Esophagus (tissue), 2 donors: Measurements from ENCODE around the gene LARP6. TPM values are rescaled to one million over a fixed set of nuclear protein-coding genes. Genes with fewer than 3 reads are reported as not detected.
"Not testable (repeated sequence)": the region's sequence is repeated elsewhere in the genome, so short reads cannot be mapped to it uniquely, and the experiment has no call there.

Experiments
- H3K27ac ChIP-seq, 2 donors: one replicate each; pipeline ENCODE4 v1.5.1; 2013; ENCODE audit warnings: low read depth in 2 of 2, mild to moderate bottlenecking in 2 of 2, inconsistent platforms in 1 of 2, low read length in 1 of 2, moderate library complexity in 1 of 2
- H3K27me3 ChIP-seq, 2 donors: one replicate each; pipeline ENCODE4 v1.6.1; 2013; ENCODE audit warnings: low read length in 2 of 2, control low read depth in 1 of 2, mild to moderate bottlenecking in 1 of 2; ENCODE audit not compliant: insufficient read depth in 2 of 2, control insufficient read depth in 1 of 2
- H3K36me3 ChIP-seq, 2 donors: one replicate each; pipeline ENCODE4 v1.6.1; 2013; ENCODE audit warnings: low read length in 1 of 2; ENCODE audit not compliant: control insufficient read depth in 2 of 2, insufficient read depth in 2 of 2
- H3K4me1 ChIP-seq, 2 donors: one replicate each; pipeline ENCODE4 v1.6.1; 2013; ENCODE audit warnings: low read length in 1 of 2; ENCODE audit not compliant: control insufficient read depth in 2 of 2, insufficient read depth in 2 of 2
- H3K4me3 ChIP-seq, 2 donors: one replicate each; pipeline ENCODE4 v1.5.1; 2013; ENCODE audit warnings: low read length in 2 of 2, mild to moderate bottlenecking in 2 of 2, low read depth in 1 of 2, moderate library complexity in 1 of 2
- H3K9me3 ChIP-seq, 2 donors: one replicate each; pipeline ENCODE4 v1.6.1; 2013; ENCODE audit warnings: mild to moderate bottlenecking in 2 of 2, low read depth in 1 of 2, low read length in 1 of 2, moderate library complexity in 1 of 2; ENCODE audit not compliant: control insufficient read depth in 2 of 2, insufficient read depth in 1 of 2
- WGBS, 2 donors: extraction: QIAGEN DNeasy Blood & Tissue Kit; methylation state at CpG; one replicate each; pipeline ENCODE4 v1.1.7; 2013; 5-methylcytosine and 5-hydroxymethylcytosine counted together
- polyA plus RNA-seq, 2 donors: library from polyadenylated mRNA; stranded (reverse); fragments of 200-250 nt; gene quantifications; one replicate each; pipeline ENCODE4 v1.2.3, GENCODE V29; 2013
- donor health status: healthy with polysubstance abuse.
- donor health status: Bipolar disorder and iron deficiency.

Gene LARP6
- polyA plus RNA-seq, 2 donors, result 3.2 to 6.5 TPM

DNA sequence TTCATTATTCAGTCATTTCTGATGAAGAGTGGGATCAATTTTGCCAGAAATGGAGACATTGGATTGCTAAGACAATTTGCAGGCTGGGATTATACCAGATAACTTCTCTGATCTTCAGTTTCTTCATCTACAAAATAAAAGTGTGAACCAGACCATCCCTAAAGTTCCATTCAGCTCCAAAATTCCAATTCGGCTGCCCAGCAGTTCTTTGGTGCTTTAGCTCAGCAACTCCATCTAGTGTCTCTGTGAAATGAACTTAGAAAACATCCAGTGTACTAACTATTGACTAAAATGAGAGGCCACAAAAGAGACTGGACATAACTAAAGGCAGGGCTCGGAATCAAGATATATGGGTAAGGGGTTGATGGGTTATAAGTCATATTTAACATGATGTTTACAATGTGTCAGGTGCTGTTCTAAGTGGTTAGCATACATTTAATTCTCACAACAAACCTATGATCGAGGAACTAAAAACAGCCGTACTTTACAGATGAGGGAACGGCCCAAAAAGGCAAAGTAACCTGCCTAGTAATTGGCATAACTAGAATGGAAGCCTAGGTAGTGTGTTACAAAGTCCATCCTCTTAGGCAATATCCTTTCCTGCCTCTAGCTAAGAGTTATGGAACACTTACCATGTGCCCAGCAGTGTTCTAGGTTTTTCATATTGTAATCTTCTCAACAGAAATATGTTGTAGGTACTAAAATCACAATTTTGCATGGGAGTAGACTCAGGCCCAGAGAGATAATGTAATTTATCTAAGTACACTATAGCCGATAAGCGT is 21.2 kb upstream of the LARP6 start:
- WGBS, 2 donors, result 79% methylated on average over 7 of the region's 7 CpGs

DNA sequence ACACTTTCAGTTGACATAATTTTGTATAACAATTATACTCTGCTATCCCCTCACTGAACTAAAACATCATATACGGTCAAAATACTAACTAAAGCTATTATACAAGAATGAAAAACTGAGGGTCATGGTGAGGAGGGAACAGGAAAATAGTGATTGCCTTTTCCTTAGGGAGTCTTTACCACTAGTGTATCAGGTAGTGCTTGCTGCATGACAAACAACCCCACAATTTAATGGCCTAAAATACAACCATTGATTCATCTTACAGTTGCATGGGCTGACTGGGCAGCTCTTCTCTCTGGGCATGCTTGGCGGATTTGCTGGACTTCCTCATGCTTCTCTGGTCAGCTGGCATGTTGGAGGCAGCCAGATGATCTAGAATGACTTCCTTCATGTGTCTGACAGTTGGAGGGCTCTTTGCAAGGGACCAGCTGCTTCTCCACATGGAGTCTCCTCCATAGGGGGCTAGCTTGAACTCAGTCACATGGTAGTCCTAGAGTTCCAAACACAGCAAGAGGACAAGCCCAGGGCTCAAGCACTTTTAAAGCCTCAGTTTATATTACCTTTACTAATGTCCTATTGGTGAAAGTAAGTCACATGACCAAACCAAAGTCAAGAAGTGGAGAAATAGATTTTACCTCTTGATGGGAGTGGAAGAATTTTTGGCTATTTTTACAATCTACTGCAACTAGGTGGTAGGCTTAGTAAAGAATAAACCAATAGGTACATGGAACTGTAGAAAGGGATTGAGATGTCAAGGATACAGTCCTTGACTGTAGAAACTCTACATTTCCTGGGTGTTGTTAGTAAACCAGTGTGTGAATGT is 19.5 kb upstream of the LARP6 start:
- no peaks in the 10 kb centered on the region for H3K4me1 ChIP-seq
- H3K9me3 ChIP-seq, result no peaks in the 10 kb centered on the region
- no peaks in the 10 kb centered on the region for H3K36me3 ChIP-seq
- H3K4me3 ChIP-seq, result no peak overlapping the region
- WGBS, 2 donors, result 92 to 93% methylated on average over 2 of the region's 2 CpGs
- H3K27ac ChIP-seq, result no peak overlapping the region
- H3K27me3 ChIP-seq, result no peaks in the 10 kb centered on the region

More for the DNA sequence above, 21.2 kb upstream of the LARP6 start:
- Histone ChIP-seq H3K27me3 (no peaks in the 10 kb centered on the region), H3K4me1 (no peaks in the 10 kb centered on the region), H3K4me3 (no peak overlapping the region), H3K9me3 (no peaks in the 10 kb centered on the region), H3K27ac (no peak overlapping the region), H3K36me3 (no peaks in the 10 kb centered on the region)

DNA sequence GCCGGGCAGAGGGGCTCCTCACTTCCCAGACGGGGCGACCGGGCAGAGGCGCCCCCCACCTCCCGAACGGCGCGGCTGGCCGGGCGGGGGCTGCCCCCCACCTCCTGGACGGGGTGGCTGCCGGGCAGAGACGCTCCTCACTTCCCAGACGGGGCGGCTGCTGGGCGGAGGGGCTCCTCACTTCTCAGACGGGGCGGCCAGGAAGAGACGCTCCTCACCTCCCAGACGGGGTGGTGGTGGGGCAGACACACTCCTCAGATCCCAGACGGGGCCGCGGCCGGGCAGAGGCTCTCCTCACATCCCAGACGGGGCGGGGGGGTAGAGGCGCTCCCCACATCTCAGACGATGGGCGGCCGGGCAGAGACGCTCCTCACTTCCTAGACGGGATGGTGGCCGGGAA is 17.5 kb upstream of the LARP6 start:
- H3K27me3 ChIP-seq, H3K9me3 ChIP-seq, H3K36me3 ChIP-seq, H3K27ac ChIP-seq, H3K4me1 ChIP-seq, H3K4me3 ChIP-seq: not testable (repeated sequence)
- WGBS, 2 donors, result 93 to 94% methylated on average over 25 to 34 of the region's 34 CpGs

DNA sequence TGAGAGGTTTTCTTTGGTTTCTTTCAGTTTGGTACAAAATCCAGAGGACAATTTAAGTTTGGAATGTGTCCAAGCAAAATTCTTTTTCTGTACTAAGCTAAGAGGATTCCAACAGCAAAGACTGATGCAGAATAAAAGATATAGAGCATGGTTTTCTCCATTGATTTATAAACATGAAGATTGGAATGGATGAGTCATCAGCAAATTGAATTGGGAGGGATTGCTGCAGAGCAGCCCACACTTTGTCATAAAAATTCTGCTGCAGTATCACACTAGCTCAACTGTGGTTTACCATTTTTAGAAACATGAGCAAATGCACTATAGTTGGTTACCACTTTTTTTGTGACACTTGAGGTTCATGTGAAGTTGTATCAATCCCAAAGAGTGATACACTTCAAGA is 16.1 kb upstream of the LARP6 start:
- H3K4me3 ChIP-seq, result no peak overlapping the region
- no peaks in the 10 kb centered on the region for H3K4me1 ChIP-seq
- no peak overlapping the region for H3K27ac ChIP-seq
- no peaks in the 10 kb centered on the region for H3K9me3 ChIP-seq
- no peaks in the 10 kb centered on the region for H3K36me3 ChIP-seq
- no peaks in the 10 kb centered on the region for H3K27me3 ChIP-seq

DNA sequence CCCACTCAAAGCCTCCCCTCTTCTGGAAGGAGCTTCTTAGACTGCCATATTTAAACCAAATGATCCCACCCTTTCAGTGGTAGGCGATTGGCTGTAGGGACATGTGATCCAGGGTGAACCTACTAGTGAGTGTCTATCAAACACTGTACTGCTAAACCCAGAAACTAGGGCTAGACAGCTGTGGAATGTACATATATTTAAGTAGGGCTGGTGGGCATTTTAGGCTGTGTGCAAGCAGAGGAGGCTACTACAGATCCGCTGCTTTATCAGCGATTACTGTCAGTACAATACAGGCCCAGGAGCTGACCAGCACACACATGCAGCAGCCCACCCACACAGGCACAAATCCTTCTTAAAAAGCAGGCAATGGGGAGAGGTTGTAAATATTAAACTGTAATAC is 15.4 kb upstream of the LARP6 start:
- no peaks in the 10 kb centered on the region for H3K9me3 ChIP-seq
- no peaks in the 10 kb centered on the region for H3K4me1 ChIP-seq
- H3K4me3 ChIP-seq, result no peak overlapping the region
- WGBS, 2 donors, result 83 to 86% methylated on average over 3 of the region's 3 CpGs
- no peaks in the 10 kb centered on the region for H3K36me3 ChIP-seq
- H3K27ac ChIP-seq, result no peak overlapping the region
- H3K27me3 ChIP-seq, result no peaks in the 10 kb centered on the region

DNA sequence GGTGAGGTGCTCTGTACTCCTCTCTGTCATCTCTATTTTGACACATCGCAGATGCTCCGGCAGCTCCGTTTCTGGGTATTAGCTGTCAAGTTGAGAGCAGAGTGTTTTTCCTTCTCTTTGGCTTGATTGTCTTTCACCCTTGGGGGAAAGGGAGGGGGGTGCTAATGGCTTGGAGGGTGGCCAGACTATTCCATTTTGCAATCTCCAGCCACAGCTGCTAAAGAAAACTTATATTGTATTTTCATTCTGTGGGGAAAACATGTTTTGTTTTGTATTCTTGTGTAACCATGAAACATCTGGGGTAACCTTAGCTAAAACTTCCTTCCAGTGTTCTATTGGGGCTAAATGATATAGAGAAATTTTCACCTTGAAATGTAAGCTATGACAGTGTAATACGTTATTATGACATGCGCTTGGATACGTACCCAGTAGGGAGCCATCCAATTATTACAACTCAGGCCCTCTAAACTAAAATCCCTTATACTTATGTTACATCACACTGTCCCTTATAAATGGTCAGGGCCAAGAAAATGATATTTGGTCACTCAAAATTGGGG is 14.0 kb upstream of the LARP6 start:
- Histone ChIP-seq H3K4me3 (no peak overlapping the region), H3K27ac (peak overlapping the region in 1 of 2 donors; percentile 56), H3K36me3 (no peaks in the 10 kb centered on the region), H3K27me3 (no peaks in the 10 kb centered on the region), H3K9me3 (no peaks in the 10 kb centered on the region), H3K4me1 (no peaks in the 10 kb centered on the region)
- 53 to 63% methylated on average over 6 of the region's 6 CpGs for WGBS, 2 donors

DNA sequence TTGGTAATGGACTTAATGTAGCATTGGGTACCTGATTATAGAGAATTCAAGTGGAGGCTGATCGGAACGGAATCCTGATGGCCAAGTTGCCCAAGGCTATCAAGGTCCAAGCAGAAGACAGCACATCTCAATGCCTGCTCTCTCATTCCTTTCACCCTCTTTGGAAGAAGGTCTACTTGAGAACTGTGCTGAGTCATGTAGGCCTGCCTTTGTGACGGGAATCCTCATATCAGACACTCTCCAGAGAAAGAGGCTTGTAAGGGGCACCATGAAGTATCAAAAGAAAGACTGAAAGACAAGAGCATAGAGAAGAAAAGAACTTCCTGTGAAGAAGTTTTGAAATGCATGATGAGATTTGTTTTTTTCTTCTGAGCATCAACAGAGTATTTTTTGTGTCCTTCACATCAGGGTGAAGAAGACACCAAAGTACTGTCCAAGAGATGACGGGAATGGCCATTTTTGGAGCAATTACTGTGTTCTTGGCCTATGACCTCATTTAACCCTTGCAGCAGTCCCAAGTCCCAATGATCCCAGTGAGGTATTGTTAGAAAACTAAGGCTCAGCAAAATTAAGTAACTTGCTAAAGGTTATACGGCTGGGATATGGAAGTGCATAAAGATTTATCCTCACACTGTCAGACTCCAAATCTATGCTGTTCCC is 13.2 kb upstream of the LARP6 start:
- no peak overlapping the region for H3K4me3 ChIP-seq
- H3K27ac ChIP-seq, result peak overlapping the region; percentile 40 to 42
- H3K27me3 ChIP-seq, result no peaks in the 10 kb centered on the region
- no peaks in the 10 kb centered on the region for H3K4me1 ChIP-seq
- 87 to 88% methylated on average over 5 of the region's 5 CpGs for WGBS, 2 donors
- no peaks in the 10 kb centered on the region for H3K9me3 ChIP-seq
- no peaks in the 10 kb centered on the region for H3K36me3 ChIP-seq

DNA sequence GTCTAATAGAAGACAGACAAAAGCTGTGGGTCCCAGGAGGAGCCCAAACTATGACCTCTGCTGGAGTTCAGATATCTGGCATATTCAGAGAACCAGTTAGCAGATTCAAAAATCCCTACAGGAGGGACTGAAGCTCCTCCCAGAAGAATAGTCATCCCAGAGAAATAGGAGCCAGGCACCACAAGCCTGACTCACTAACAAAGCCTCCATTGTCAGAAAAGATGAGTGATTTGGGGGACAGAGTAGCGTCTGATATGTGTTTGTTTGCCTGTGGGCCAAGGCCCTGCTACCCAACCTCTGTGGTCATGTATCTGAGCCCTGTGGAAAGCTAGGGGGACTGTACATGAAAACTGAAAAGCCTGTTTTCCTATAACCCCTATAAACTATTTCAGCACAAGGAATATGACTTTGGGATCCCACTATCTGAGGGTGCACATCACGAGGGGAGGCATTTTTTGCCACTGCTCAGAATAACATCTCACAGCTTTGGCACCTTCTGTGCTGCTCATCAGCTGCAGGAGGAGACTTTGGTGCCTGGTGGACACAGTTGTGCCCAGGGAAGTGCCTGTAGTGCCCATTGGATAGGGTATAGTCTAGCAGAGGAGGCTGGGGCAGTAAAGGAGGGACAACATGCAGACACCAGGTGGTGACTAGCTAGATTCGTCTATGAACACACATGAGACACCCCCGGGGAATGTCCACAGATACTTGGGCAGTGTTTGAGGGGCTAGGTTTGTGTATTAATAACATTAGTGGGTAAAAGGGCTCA is 9.7 kb upstream of the LARP6 start:
- Histone ChIP-seq H3K36me3 (no peaks in the 10 kb centered on the region), H3K4me1 (no peaks in the 10 kb centered on the region), H3K27ac (no peak overlapping the region), H3K27me3 (no peaks in the 10 kb centered on the region), H3K9me3 (no peaks in the 10 kb centered on the region), H3K4me3 (no peak overlapping the region)
- 62 to 68% methylated on average over 4 of the region's 4 CpGs for WGBS, 2 donors

DNA sequence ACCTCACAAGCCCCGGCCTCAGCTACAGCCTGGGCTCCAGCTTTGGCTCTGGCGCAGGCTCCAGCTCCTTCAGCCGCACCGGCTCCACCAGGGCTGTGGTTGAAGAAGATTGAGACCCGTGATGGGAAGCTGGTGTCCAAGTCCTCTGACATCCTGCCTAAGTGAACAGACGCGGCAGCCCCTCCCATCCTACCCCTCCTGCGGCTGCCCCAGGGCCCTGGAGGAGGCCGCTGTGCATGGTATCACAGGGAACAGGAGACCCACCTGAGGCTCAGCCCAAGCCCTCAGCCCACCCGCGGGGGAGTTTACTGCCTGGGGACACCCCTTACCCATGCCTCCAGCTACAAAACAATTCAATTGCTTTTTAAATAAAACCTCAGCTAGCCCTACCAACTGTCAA is 6.0 kb upstream of the LARP6 start:
- 83 to 89% methylated on average over 11 of the region's 11 CpGs for WGBS, 2 donors
- no peaks in the 10 kb centered on the region for H3K9me3 ChIP-seq
- no peak overlapping the region for H3K27ac ChIP-seq
- H3K4me3 ChIP-seq, result no peak overlapping the region
- no peaks in the 10 kb centered on the region for H3K27me3 ChIP-seq
- no peaks in the 10 kb centered on the region for H3K36me3 ChIP-seq
- no peaks in the 10 kb centered on the region for H3K4me1 ChIP-seq
